ENCODE results near the gene TWF2. TPM values are rescaled to one million over a fixed set of nuclear protein-coding genes. Genes with fewer than 3 reads are reported as not detected.

Gene TWF2
- total and polyA plus RNA-seq, 2 of the 13 experiments (the other 11 are each of a cell fraction or from before 2014, with no cell fraction given): 45.5 to 108 TPM

- TF ChIP-seq PAXIP1 (CRISPR knock-in tag; conservative IDR thresholded peaks at IDR 0.05): peak; percentile 23; the same call in 1 of the 2 replicates
- TF ChIP-seq ZNF776 (CRISPR knock-in tag; IDR thresholded peaks at IDR 0.05): no peak
- TF ChIP-seq TERF1 (CRISPR knock-in tag; IDR thresholded peaks at IDR 0.05): no peak
- TF ChIP-seq ZNF180 (CRISPR knock-in tag; IDR thresholded peaks at IDR 0.05; ENCODE audit: borderline replicate concordance, low read depth): no peak
- peak; percentile 47; the same call in 1 of the 2 replicates for TF ChIP-seq ZSCAN21 (CRISPR knock-in tag; IDR thresholded peaks at IDR 0.05; ENCODE audit: borderline replicate concordance)
- peak; percentile 65 for TF ChIP-seq CTCF (CRISPR knock-in tag; IDR thresholded peaks at IDR 0.05)
- peak; percentile 81 for TF ChIP-seq GMEB1 (CRISPR knock-in tag; IDR thresholded peaks at IDR 0.05; ENCODE audit: borderline replicate concordance)
- TF ChIP-seq ERF (CRISPR knock-in tag; IDR thresholded peaks at IDR 0.05): peak; percentile 49
- TF ChIP-seq HOXA5 (CRISPR knock-in tag; IDR thresholded peaks at IDR 0.05): 0 out of 2 replicates have a peak, but pooled peaks have one; percentile 28
- no peak for TF ChIP-seq ZNF282 (IDR thresholded peaks at IDR 0.05; ENCODE audit: partially characterized antibody)
- TF ChIP-seq EHMT2 (IDR thresholded peaks at IDR 0.05; ENCODE audit: borderline replicate concordance, low read depth, low read length): no peak
- 0 out of 2 replicates have a peak, but pooled peaks have one; percentile 6 for TF ChIP-seq FOXO1 (CRISPR knock-in tag; IDR thresholded peaks at IDR 0.05)
- no peak for TF ChIP-seq HDAC6 (IDR thresholded peaks at IDR 0.05; ENCODE audit: low read depth, low read length)
- no peak for TF ChIP-seq RBM39 (IDR thresholded peaks at IDR 0.05; ENCODE audit: low read depth, low read length, poor library complexity, severe bottlenecking)
- TF ChIP-seq NR1H2 (CRISPR knock-in tag; IDR thresholded peaks at IDR 0.05; ENCODE audit: borderline replicate concordance, low read depth): no peak
- TF ChIP-seq NBN (conservative IDR thresholded peaks at IDR 0.05): no peak
- TF ChIP-seq KLF13 (CRISPR knock-in tag; IDR thresholded peaks at IDR 0.05): no peak
- TF ChIP-seq POLR2A (IDR thresholded peaks at IDR 0.05; ENCODE audit: insufficient read depth in 1 of 2, low read depth in 2 of 2, low read length in 2 of 2): peak; percentile 84 to 93
- no peak for TF ChIP-seq NFIC (IDR thresholded peaks at IDR 0.05; ENCODE audit: low read length)
- TF ChIP-seq NFE2L1 (CRISPR knock-in tag; IDR thresholded peaks at IDR 0.05; ENCODE audit: borderline replicate concordance): no peak
- TF ChIP-seq ZNF124 (CRISPR knock-in tag; IDR thresholded peaks at IDR 0.05): no peak
- TF ChIP-seq ZNF580 (CRISPR knock-in tag; IDR thresholded peaks at IDR 0.05; ENCODE audit: borderline replicate concordance, low read depth): peak; percentile 77; the same call in 1 of the 2 replicates
- no peak for TF ChIP-seq ETV5 (CRISPR knock-in tag; IDR thresholded peaks at IDR 0.05; ENCODE audit: borderline replicate concordance)
These were observed 39.6 kb upstream of the TWF2 start, which contains the start of gene WDR82 (continued) for GRCh38 chr3:52278510-52279069.
